GM23338 (cell line): ENCODE data around the gene ACSBG1. TPM values are rescaled to one million over a fixed set of nuclear protein-coding genes. Genes with fewer than 3 reads are reported as not detected.

Source experiments
- ATAC-seq: fragments of 200-7000 bp; cut with Tn5 transposase; 3 replicates; pipeline ENCODE4 v1.9.1; 2020
- DNase-seq: peaks from one replicate; pipeline ENCODE4 v3.0.0-alpha.2; 2015; ENCODE audit warnings: low spot score
- H2AFZ ChIP-seq: fragments of 200-600 bp; sonication (generic); 2 replicates; pipeline ENCODE4 v1.8.0; 2016; ENCODE audit warnings: antibody characterized with exemption, mild to moderate bottlenecking, moderate library complexity
- H3F3A ChIP-seq: fragments of 200-600 bp; sonication (generic); replicated peaks from 2 replicates; pipeline ENCODE4 v1.8.0; 2017; ENCODE audit warnings: antibody characterized with exemption, mixed run types, low read depth
- H3K27ac ChIP-seq: fragments of 200-600 bp; sonication (generic); 2 replicates; pipeline ENCODE4 v1.6.1; 2016; ENCODE audit warnings: low read depth
- H3K27me3 ChIP-seq: fragments of 200-600 bp; sonication (generic); 2 replicates; pipeline ENCODE4 v1.8.0; 2016; ENCODE audit warnings: mild to moderate bottlenecking, mixed run types, moderate library complexity; ENCODE audit not compliant: insufficient read depth
- H3K36me3 ChIP-seq: fragments of 200-600 bp; sonication (generic); 2 replicates; pipeline ENCODE4 v1.8.0; 2016; ENCODE audit warnings: mild to moderate bottlenecking; ENCODE audit not compliant: insufficient read depth
- H3K4me1 ChIP-seq: fragments of 200-600 bp; sonication (generic); 2 replicates; pipeline ENCODE4 v1.8.0; 2016; ENCODE audit warnings: mild to moderate bottlenecking, moderate library complexity; ENCODE audit not compliant: insufficient read depth
- H3K4me2 ChIP-seq: fragments of 200-600 bp; sonication (generic); 2 replicates; pipeline ENCODE4 v1.7.1; 2017; ENCODE audit warnings: mixed run types
- H3K4me3 ChIP-seq: fragments of 200-600 bp; sonication (generic); 2 replicates; pipeline ENCODE4 v1.6.1; 2016; ENCODE audit warnings: mixed run types
- H3K79me2 ChIP-seq: fragments of 200-600 bp; sonication (generic); replicated peaks from 2 replicates; pipeline ENCODE4 v1.8.0; 2017; ENCODE audit warnings: mild to moderate bottlenecking; ENCODE audit not compliant: insufficient read depth
- H3K9me2 ChIP-seq: fragments of 200-600 bp; sonication (generic); 2 replicates; pipeline ENCODE4 v1.8.0; 2017; ENCODE audit not compliant: insufficient read depth
- H4K20me1 ChIP-seq: fragments of 200-600 bp; sonication (generic); replicated peaks from 2 replicates; pipeline ENCODE4 v1.8.0; 2017; ENCODE audit warnings: mild to moderate bottlenecking; ENCODE audit not compliant: insufficient read depth
- H3K27ac Mint-ChIP-seq: 2 replicates; pipeline ENCODE4 v1.8.0; 2020; ENCODE audit warnings: inconsistent platforms, mild to moderate bottlenecking, moderate library complexity, mixed read lengths
- H3K27me3 Mint-ChIP-seq: 3 replicates; pipeline ENCODE4 v1.8.0; 2022; ENCODE audit warnings: low read depth, mild to moderate bottlenecking, moderate library complexity, mixed read lengths, inconsistent platforms; ENCODE audit not compliant: insufficient read depth, poor library complexity
- H3K36me3 Mint-ChIP-seq: 3 replicates; pipeline ENCODE4 v1.8.0; 2021; ENCODE audit warnings: low read depth, mild to moderate bottlenecking, inconsistent platforms, moderate library complexity, mixed read lengths
- H3K4me1 Mint-ChIP-seq: 3 replicates; pipeline ENCODE4 v1.8.0; 2020; ENCODE audit warnings: mild to moderate bottlenecking, inconsistent platforms, mixed read lengths
- H3K4me3 Mint-ChIP-seq: 3 replicates; pipeline ENCODE4 v1.8.0; 2021; ENCODE audit warnings: moderate library complexity, mild to moderate bottlenecking, inconsistent platforms, mixed read lengths
- H3K9me3 Mint-ChIP-seq: 3 replicates; pipeline ENCODE4 v1.8.0; 2020; ENCODE audit warnings: moderate library complexity, mild to moderate bottlenecking, inconsistent platforms, mixed read lengths
- CREB1 ChIP-seq: fragments of 250-450 bp; sonication (Bioruptor Pico); IDR thresholded peaks from 2 replicates; pipeline ENCODE4 v1.5.0; 2020; ENCODE audit warnings: low read depth, mild to moderate bottlenecking, moderate library complexity
- EZH2 ChIP-seq: fragments of 200-600 bp; sonication (generic); IDR thresholded peaks from one replicate; pipeline ENCODE4 v1.8.0; 2017; ENCODE audit warnings: antibody characterized with exemption, mild to moderate bottlenecking, low read depth; ENCODE audit not compliant: unreplicated experiment
- EZH2phosphoT487 ChIP-seq: fragments of 200-600 bp; sonication (generic); IDR thresholded peaks from one replicate; pipeline ENCODE4 v1.8.1; 2018; ENCODE audit warnings: antibody characterized with exemption; ENCODE audit not compliant: unreplicated experiment
- JUNB ChIP-seq: IDR thresholded peaks from one replicate; pipeline ENCODE4 v1.6.1; 2016; ENCODE audit warnings: antibody characterized with exemption; ENCODE audit not compliant: unreplicated experiment
- NANOG ChIP-seq: IDR thresholded peaks from 2 replicates; pipeline ENCODE4 v1.6.1; 2016; ENCODE audit warnings: antibody characterized with exemption, borderline replicate concordance
- POLR2AphosphoS5 ChIP-seq: IDR thresholded peaks from 2 replicates; pipeline ENCODE4 v1.6.1; 2016; ENCODE audit warnings: antibody characterized with exemption, low read depth
- STAT1 ChIP-seq: IDR thresholded peaks from one replicate; pipeline ENCODE4 v1.6.1; 2016; ENCODE audit warnings: antibody characterized with exemption; ENCODE audit not compliant: unreplicated experiment
- ZNF114 ChIP-seq: fragments of 250-450 bp; sonication (Bioruptor Pico); IDR thresholded peaks from 2 replicates; pipeline ENCODE4 v1.5.0; 2020; ENCODE audit warnings: mild to moderate bottlenecking, moderate library complexity
- ZNF331 ChIP-seq: fragments of 250-450 bp; sonication (Bioruptor Pico); IDR thresholded peaks from 2 replicates; pipeline ENCODE4 v1.5.0; 2020; ENCODE audit warnings: low read depth, mild to moderate bottlenecking, moderate library complexity
- polyA plus RNA-seq: library from polyadenylated mRNA; unstranded; fragments of >200 nt; fragmentation: Nextera tagmentation; extraction: Ambion mirVana; gene quantifications from 2 replicates; pipeline ENCODE4 v1.2.1, GENCODE V29; 2016
- total RNA-seq: library from RNA; depleted of rRNA; stranded (reverse); fragments of >200 nt; shearing (Covaris generic); gene quantifications from 2 replicates; pipeline ENCODE4 v1.2.3, GENCODE V29; 2014
- TF ChIP-seq, protein P1 (sequence below): IDR thresholded peaks from one replicate; pipeline ENCODE4 v1.6.1; 2018; ENCODE audit warnings: antibody characterized with exemption; ENCODE audit not compliant: unreplicated experiment
- TF ChIP-seq, protein P2 (sequence below), 2 experiments: fragments of 200-600 bp in 1 of 2; sonication (generic) in 1 of 2; conservative IDR thresholded peaks; 2 replicates each; pipeline versions ENCODE4 v1.5.1 to v1.6.1; 2016 to 2017; ENCODE audit warnings: antibody characterized with exemption in 2 of 2, low read depth in 2 of 2, mild to moderate bottlenecking in 2 of 2, moderate library complexity in 1 of 2
- TF ChIP-seq, protein P3 (sequence below): IDR thresholded peaks from 2 replicates; pipeline ENCODE4 v1.6.1; 2016; ENCODE audit warnings: antibody characterized with exemption

Gene ACSBG1
- total and polyA plus RNA-seq, 2 experiments from 2014 or later = 1.9 to 10.0 TPM

DNA sequence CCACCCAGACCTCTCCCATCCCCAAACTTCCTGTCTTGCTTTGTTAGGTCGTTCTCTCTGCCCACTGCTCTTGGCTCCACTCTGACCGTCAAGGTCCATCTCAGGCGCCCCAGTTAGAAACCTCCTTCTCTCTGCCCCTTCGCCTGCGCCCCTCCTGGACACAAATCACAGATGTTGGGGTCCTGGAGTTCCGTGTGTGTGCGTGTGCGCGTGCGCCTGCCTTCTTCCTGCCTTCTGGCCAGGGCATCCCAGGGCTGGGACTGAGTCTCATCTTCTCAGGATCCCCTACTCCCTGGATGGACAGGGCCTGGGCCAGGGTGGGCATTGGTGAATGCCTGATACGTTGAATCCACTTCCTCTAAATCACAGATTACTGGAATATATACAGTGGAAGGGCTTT, 869 bp downstream of the ACSBG1 start:
- Histone ChIP-seq H3F3A (peaks cover 5% of the 10 kb centered on the region; the same call in 1 of the 2 replicates), H3K79me2 (no peaks in the 10 kb centered on the region), H3K4me1 (peaks cover 25% of the 10 kb centered on the region), H2AFZ (peak overlapping the region; percentile 43; the same call in 1 of the 2 replicates), H3K4me2 (peak overlapping the region; percentile 70), H3K4me3 (no peak overlapping the region; the same call in 1 of the 2 replicates), H4K20me1 (no peaks in the 10 kb centered on the region), H3K9me2 (peaks cover 6% of the 10 kb centered on the region; the same call in 1 of the 2 replicates), H3K27me3 (no peaks in the 10 kb centered on the region), H3K27ac (0 out of 2 replicates have a peak overlapping the region, but pooled peaks have one; percentile 89), H3K36me3 (no peaks in the 10 kb centered on the region)
- no peaks in the 10 kb centered on the region for H3K9me3 Mint-ChIP-seq
- H3K27me3 Mint-ChIP-seq = peaks cover 12% of the 10 kb centered on the region
- no peaks in the 10 kb centered on the region for H3K36me3 Mint-ChIP-seq
- DNase-seq = no peak
- H3K4me3 Mint-ChIP-seq = no peak overlapping the region
- ATAC-seq = no peak
- H3K4me1 Mint-ChIP-seq = peaks cover 25% of the 10 kb centered on the region
- H3K27ac Mint-ChIP-seq = no peak overlapping the region
- TF ChIP-seq EZH2 = no peak

DNA sequence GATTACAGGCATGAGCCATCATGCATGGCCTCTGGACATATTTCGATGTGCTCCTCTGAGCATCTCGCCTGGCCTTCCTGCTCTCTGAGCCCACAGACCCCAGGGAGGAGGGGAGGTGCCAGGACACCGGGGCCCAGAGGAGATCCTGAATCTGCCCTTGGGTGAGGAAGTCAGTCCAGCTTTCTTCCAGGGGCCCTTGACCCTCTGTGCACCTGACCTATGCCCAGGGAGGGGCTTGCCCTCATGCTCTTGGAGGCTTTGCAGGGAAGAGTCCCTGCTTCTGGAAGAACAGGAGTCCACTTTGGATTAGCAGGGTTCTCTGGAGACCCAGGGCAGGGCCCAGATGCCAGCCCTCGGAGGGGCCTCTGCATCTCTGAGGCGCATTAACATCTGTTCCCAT, 1.4 kb downstream of the ACSBG1 start:
- Histone ChIP-seq H3K4me3 (no peak overlapping the region), H3K4me1 (peaks cover 25% of the 10 kb centered on the region), H3K79me2 (no peaks in the 10 kb centered on the region), H2AFZ (no peak overlapping the region), H3K27me3 (no peaks in the 10 kb centered on the region), H3F3A (peaks cover 5% of the 10 kb centered on the region; the same call in 1 of the 2 replicates), H3K9me2 (peaks cover 6% of the 10 kb centered on the region; the same call in 1 of the 2 replicates), H3K4me2 (no peak overlapping the region), H3K36me3 (no peaks in the 10 kb centered on the region), H4K20me1 (no peaks in the 10 kb centered on the region), H3K27ac (no peak overlapping the region)
- no peak for ATAC-seq
- Mint-ChIP-seq H3K27me3 (peaks cover 12% of the 10 kb centered on the region), H3K4me1 (peaks cover 25% of the 10 kb centered on the region), H3K36me3 (no peaks in the 10 kb centered on the region), H3K27ac (no peak overlapping the region), H3K4me3 (no peak overlapping the region), H3K9me3 (no peaks in the 10 kb centered on the region)
- DNase-seq = no peak
- no peak for TF ChIP-seq JUNB
- TF ChIP-seq EZH2 = no peak
- TF ChIP-seq NANOG = no peak
- TF ChIP-seq, protein P1, sequence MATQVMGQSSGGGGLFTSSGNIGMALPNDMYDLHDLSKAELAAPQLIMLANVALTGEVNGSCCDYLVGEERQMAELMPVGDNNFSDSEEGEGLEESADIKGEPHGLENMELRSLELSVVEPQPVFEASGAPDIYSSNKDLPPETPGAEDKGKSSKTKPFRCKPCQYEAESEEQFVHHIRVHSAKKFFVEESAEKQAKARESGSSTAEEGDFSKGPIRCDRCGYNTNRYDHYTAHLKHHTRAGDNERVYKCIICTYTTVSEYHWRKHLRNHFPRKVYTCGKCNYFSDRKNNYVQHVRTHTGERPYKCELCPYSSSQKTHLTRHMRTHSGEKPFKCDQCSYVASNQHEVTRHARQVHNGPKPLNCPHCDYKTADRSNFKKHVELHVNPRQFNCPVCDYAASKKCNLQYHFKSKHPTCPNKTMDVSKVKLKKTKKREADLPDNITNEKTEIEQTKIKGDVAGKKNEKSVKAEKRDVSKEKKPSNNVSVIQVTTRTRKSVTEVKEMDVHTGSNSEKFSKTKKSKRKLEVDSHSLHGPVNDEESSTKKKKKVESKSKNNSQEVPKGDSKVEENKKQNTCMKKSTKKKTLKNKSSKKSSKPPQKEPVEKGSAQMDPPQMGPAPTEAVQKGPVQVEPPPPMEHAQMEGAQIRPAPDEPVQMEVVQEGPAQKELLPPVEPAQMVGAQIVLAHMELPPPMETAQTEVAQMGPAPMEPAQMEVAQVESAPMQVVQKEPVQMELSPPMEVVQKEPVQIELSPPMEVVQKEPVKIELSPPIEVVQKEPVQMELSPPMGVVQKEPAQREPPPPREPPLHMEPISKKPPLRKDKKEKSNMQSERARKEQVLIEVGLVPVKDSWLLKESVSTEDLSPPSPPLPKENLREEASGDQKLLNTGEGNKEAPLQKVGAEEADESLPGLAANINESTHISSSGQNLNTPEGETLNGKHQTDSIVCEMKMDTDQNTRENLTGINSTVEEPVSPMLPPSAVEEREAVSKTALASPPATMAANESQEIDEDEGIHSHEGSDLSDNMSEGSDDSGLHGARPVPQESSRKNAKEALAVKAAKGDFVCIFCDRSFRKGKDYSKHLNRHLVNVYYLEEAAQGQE = no peak
- no peak for TF ChIP-seq ZNF331
- TF ChIP-seq, protein P2, sequence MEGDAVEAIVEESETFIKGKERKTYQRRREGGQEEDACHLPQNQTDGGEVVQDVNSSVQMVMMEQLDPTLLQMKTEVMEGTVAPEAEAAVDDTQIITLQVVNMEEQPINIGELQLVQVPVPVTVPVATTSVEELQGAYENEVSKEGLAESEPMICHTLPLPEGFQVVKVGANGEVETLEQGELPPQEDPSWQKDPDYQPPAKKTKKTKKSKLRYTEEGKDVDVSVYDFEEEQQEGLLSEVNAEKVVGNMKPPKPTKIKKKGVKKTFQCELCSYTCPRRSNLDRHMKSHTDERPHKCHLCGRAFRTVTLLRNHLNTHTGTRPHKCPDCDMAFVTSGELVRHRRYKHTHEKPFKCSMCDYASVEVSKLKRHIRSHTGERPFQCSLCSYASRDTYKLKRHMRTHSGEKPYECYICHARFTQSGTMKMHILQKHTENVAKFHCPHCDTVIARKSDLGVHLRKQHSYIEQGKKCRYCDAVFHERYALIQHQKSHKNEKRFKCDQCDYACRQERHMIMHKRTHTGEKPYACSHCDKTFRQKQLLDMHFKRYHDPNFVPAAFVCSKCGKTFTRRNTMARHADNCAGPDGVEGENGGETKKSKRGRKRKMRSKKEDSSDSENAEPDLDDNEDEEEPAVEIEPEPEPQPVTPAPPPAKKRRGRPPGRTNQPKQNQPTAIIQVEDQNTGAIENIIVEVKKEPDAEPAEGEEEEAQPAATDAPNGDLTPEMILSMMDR (conservative IDR thresholded peaks at IDR 0.05; ENCODE audit: low read depth in 2 of 2) = no peak
- no peak for TF ChIP-seq ZNF114
- TF ChIP-seq, protein P3, sequence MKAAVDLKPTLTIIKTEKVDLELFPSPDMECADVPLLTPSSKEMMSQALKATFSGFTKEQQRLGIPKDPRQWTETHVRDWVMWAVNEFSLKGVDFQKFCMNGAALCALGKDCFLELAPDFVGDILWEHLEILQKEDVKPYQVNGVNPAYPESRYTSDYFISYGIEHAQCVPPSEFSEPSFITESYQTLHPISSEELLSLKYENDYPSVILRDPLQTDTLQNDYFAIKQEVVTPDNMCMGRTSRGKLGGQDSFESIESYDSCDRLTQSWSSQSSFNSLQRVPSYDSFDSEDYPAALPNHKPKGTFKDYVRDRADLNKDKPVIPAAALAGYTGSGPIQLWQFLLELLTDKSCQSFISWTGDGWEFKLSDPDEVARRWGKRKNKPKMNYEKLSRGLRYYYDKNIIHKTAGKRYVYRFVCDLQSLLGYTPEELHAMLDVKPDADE = no peak
- no peak for TF ChIP-seq POLR2AphosphoS5
- no peak for TF ChIP-seq EZH2phosphoT487
- no peak for TF ChIP-seq CREB1 (CRISPR knock-in tag)
- TF ChIP-seq STAT1 = no peak
